ENCODE data around the gene RNF26.
"Not testable (repeated sequence)": the region's sequence is repeated elsewhere in the genome, so short reads cannot be mapped to it uniquely, and the experiment has no call there.

RNF26 gene

DNA sequence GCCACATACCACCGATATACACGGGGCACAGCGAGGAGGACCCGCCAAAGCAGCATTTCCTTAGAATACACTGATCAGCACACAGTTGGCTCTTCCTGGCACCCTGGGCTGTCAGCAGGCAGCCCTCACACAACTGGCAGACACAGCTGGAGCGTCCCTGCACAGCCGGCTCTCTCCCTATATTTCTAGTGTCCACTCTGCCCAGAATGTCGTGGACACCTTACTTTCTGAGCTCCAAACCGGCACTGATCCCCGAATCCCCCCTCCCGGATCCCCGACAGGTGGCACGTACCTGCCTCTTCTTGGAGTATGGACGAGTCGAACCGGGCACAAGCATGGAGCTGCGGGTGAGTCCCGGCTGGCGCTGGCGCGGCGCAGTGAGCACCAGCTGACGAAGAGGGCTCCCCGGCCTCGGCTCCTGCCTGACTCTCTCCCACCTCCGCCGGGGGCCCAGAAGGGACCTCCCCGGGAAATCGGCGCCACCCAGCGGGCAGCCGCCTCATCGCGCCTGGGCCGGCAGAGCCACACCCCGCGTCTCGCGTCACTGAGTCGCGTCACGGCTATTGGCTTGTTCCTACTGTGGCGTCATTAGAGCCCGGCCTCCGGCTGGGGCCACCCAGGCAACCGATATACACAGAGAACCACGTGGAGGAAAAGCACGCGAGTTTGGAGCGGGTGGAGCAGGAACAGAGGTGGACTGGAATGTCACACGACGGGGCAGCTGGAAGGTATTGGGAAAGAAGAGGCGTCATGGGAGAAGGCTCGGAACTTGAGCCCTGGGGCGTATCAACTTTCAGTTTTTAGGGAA lies 47.1 kb downstream of the RNF26 start, which contains the start of gene USP2:
Gene USP2 (minus strand): TSS at position 510 of the 808 bp plus-strand sequence. CDS start 8,210 bp downstream, outside the sequence.
- peak within 1 kb of the TSS; percentile 86 for H3K4me2 ChIP-seq (ENCODE audit: low read length)
- peak within 1 kb of the TSS; percentile 55; the same call in 1 of the 2 replicates for H3K9ac ChIP-seq (ENCODE audit: low read length)
- no peaks in the 10 kb centered on the region for H3K9me2 ChIP-seq (ENCODE audit: low read depth, low read length)
- H3K9me3 ChIP-seq (ENCODE audit: low read length): no peaks in the 10 kb centered on the region
- H3K4me3 ChIP-seq (ENCODE audit: low read depth, low read length, poor library complexity, severe bottlenecking): peak within 1 kb of the TSS; percentile 59
- no peaks in the 10 kb centered on the region for H3K79me2 ChIP-seq (ENCODE audit: insufficient read depth, low read length)
- no peaks in the 10 kb centered on the region for H3K27me3 ChIP-seq (ENCODE audit: insufficient read depth, low read length)
- H2AFZ ChIP-seq (ENCODE audit: low read length): no peak within 1 kb of the TSS
- H3K4me1 ChIP-seq (ENCODE audit: insufficient read depth, low read length, severe bottlenecking): peaks cover 14% of the 10 kb centered on the region
- H3K36me3 ChIP-seq (ENCODE audit: insufficient read depth, low read length): no peaks in the 10 kb centered on the region
- H3K27ac ChIP-seq (ENCODE audit: low read depth, low read length, poor library complexity, severe bottlenecking): no peak within 1 kb of the TSS
- no peaks in the 10 kb centered on the region for H4K20me1 ChIP-seq (ENCODE audit: insufficient read depth, low read length)
- no peak for TF ChIP-seq EZH2 (IDR thresholded peaks at IDR 0.05; ENCODE audit: borderline replicate concordance, low read length)
- TF ChIP-seq, protein P1, sequence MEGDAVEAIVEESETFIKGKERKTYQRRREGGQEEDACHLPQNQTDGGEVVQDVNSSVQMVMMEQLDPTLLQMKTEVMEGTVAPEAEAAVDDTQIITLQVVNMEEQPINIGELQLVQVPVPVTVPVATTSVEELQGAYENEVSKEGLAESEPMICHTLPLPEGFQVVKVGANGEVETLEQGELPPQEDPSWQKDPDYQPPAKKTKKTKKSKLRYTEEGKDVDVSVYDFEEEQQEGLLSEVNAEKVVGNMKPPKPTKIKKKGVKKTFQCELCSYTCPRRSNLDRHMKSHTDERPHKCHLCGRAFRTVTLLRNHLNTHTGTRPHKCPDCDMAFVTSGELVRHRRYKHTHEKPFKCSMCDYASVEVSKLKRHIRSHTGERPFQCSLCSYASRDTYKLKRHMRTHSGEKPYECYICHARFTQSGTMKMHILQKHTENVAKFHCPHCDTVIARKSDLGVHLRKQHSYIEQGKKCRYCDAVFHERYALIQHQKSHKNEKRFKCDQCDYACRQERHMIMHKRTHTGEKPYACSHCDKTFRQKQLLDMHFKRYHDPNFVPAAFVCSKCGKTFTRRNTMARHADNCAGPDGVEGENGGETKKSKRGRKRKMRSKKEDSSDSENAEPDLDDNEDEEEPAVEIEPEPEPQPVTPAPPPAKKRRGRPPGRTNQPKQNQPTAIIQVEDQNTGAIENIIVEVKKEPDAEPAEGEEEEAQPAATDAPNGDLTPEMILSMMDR (IDR thresholded peaks at IDR 0.05; ENCODE audit: low read length): peak; percentile 77
- H3F3A ChIP-seq (ENCODE audit: insufficient read depth, low read length): no peaks in the 10 kb centered on the region

DNA sequence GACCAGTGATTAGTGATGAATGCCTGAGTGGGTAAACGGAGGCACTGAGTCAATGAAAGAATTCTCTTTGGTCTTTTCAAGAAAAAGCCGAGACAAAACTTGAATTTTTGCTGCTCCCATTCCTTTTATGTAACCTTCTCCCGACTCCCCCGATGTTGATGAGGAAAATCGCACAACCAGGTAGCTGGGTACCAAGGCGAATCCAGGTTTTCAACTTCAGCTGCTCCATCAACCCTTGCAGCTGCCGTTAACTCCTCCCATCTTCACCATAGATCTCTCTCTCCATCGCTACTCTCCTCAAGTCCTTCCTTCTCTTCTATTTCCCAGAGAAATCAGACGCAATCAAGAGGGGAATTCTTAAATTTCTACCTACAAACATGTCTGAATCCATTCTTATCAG lies 47.8 kb downstream of the RNF26 start:
- H3F3A ChIP-seq (ENCODE audit: insufficient read depth, low read length): no peaks in the 10 kb centered on the region
- H3K9me2 ChIP-seq (ENCODE audit: low read depth, low read length): no peaks in the 10 kb centered on the region
- no peaks in the 10 kb centered on the region for H3K36me3 ChIP-seq (ENCODE audit: insufficient read depth, low read length)
- no peak overlapping the region for H3K27ac ChIP-seq (ENCODE audit: low read depth, low read length, poor library complexity, severe bottlenecking)
- no peaks in the 10 kb centered on the region for H3K9me3 ChIP-seq (ENCODE audit: low read length)
- H2AFZ ChIP-seq (ENCODE audit: low read length): no peak overlapping the region
- H4K20me1 ChIP-seq (ENCODE audit: insufficient read depth, low read length): no peaks in the 10 kb centered on the region
- H3K27me3 ChIP-seq (ENCODE audit: insufficient read depth, low read length): no peaks in the 10 kb centered on the region
- no peak overlapping the region for H3K9ac ChIP-seq (ENCODE audit: low read length)
- TF ChIP-seq, protein P1 (IDR thresholded peaks at IDR 0.05; ENCODE audit: low read length): no peak
- no peak for TF ChIP-seq EZH2 (IDR thresholded peaks at IDR 0.05; ENCODE audit: borderline replicate concordance, low read length)
- H3K4me3 ChIP-seq (ENCODE audit: low read depth, low read length, poor library complexity, severe bottlenecking): peak overlapping the region; percentile 59
- peaks cover 14% of the 10 kb centered on the region for H3K4me1 ChIP-seq (ENCODE audit: insufficient read depth, low read length, severe bottlenecking)
- no peaks in the 10 kb centered on the region for H3K79me2 ChIP-seq (ENCODE audit: insufficient read depth, low read length)
- H3K4me2 ChIP-seq (ENCODE audit: low read length): peak overlapping the region; percentile 86

DNA sequence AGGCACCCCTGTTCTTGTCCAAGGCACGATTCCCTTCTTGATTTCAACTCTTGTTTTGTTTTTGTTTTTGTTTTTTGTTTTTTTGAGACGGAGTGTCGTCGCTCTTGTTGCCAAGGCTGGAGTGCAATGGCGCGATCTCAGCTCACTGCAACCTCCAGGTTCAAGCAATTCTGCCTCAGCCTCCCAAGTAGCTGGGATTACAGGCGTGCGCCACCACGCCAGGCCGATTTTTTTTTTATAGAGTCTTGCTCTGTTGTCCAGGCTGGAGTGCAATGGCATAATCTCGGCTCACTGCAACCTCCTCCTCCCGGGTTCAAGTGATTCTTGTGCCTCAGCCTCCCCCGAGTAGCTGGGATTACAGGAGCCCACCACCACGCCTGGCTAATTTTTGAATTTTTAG lies 48.2 kb downstream of the RNF26 start:
- not testable (repeated sequence) for H3K79me2 ChIP-seq (ENCODE audit: insufficient read depth, low read length); H3K9me2 ChIP-seq (ENCODE audit: low read depth, low read length); H3K27ac ChIP-seq (ENCODE audit: low read depth, low read length, poor library complexity, severe bottlenecking); H4K20me1 ChIP-seq (ENCODE audit: insufficient read depth, low read length); H2AFZ ChIP-seq (ENCODE audit: low read length); H3F3A ChIP-seq (ENCODE audit: insufficient read depth, low read length); H3K4me3 ChIP-seq (ENCODE audit: low read depth, low read length, poor library complexity, severe bottlenecking); H3K9me3 ChIP-seq (ENCODE audit: low read length); H3K4me2 ChIP-seq (ENCODE audit: low read length); H3K27me3 ChIP-seq (ENCODE audit: insufficient read depth, low read length); H3K9ac ChIP-seq (ENCODE audit: low read length); H3K36me3 ChIP-seq (ENCODE audit: insufficient read depth, low read length)
- H3K4me1 ChIP-seq (ENCODE audit: insufficient read depth, low read length, severe bottlenecking): peaks cover 14% of the 10 kb centered on the region

DNA sequence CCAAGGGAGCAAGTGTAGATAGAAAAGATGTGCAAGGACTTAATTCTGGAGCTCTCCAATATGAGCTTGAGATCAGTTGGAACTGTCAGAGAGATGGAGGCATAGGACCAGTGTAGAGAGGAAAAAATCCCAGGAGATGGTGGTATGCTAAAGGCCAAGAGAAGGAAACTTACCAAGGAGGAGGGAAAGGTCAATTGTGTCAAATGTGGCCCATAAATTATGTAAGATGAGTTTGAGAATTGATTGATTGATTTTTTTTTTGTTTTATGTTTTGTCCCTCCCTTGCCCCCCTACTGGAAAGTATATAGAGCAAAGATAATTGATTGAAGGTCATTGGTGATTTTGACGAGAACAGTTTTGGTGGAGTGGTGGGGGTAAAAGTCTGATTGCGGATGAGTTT lies 50.0 kb downstream of the RNF26 start:
- H3K27ac ChIP-seq (ENCODE audit: low read depth, low read length, poor library complexity, severe bottlenecking): no peak overlapping the region
- H3K9me2 ChIP-seq (ENCODE audit: low read depth, low read length): no peaks in the 10 kb centered on the region
- no peaks in the 10 kb centered on the region for H3F3A ChIP-seq (ENCODE audit: insufficient read depth, low read length)
- no peaks in the 10 kb centered on the region for H3K79me2 ChIP-seq (ENCODE audit: insufficient read depth, low read length)
- no peaks in the 10 kb centered on the region for H3K36me3 ChIP-seq (ENCODE audit: insufficient read depth, low read length)
- H3K4me1 ChIP-seq (ENCODE audit: insufficient read depth, low read length, severe bottlenecking): peaks cover 14% of the 10 kb centered on the region
- H3K4me2 ChIP-seq (ENCODE audit: low read length): no peak overlapping the region
- H2AFZ ChIP-seq (ENCODE audit: low read length): no peak overlapping the region
- no peaks in the 10 kb centered on the region for H3K27me3 ChIP-seq (ENCODE audit: insufficient read depth, low read length)
- no peaks in the 10 kb centered on the region for H4K20me1 ChIP-seq (ENCODE audit: insufficient read depth, low read length)
- H3K4me3 ChIP-seq (ENCODE audit: low read depth, low read length, poor library complexity, severe bottlenecking): no peak overlapping the region
- no peaks in the 10 kb centered on the region for H3K9me3 ChIP-seq (ENCODE audit: low read length)
- no peak for TF ChIP-seq EZH2 (IDR thresholded peaks at IDR 0.05; ENCODE audit: borderline replicate concordance, low read length)
- TF ChIP-seq, protein P1 (IDR thresholded peaks at IDR 0.05; ENCODE audit: low read length): no peak
- no peak overlapping the region for H3K9ac ChIP-seq (ENCODE audit: low read length)

Data from OCI-LY1 (cell line).